Memory B cell (primary cell): Measurements from ENCODE around the gene AMHR2.
"Not testable (repeated sequence)": the region's sequence is repeated elsewhere in the genome, so short reads cannot be mapped to it uniquely, and the experiment has no call there.

Experiments
- ATAC-seq: fragments of 150-1000 bp; cut with Tn5 transposase; 2 replicates; pipeline ENCODE4 v1.10.0; 2021; ENCODE audit warnings: low read depth, mild to moderate bottlenecking, moderate library complexity
- DNase-seq, 2 donors: peaks; one replicate each; pipeline ENCODE4 v3.0.0; 2022; ENCODE audit warnings: low spot score in 2 of 2
- H3K27ac Mint-ChIP-seq: one replicate; pipeline ENCODE4 v1.8.0; 2022; ENCODE audit warnings: mild to moderate bottlenecking, moderate library complexity, mixed read lengths
- H3K27me3 Mint-ChIP-seq: one replicate; pipeline ENCODE4 v1.8.0; 2022; ENCODE audit warnings: mixed read lengths
- H3K36me3 Mint-ChIP-seq: one replicate; pipeline ENCODE4 v1.8.0; 2022; ENCODE audit warnings: mild to moderate bottlenecking, mixed read lengths
- H3K4me1 Mint-ChIP-seq: one replicate; pipeline ENCODE4 v1.8.0; 2022; ENCODE audit warnings: mixed read lengths
- H3K4me3 Mint-ChIP-seq: one replicate; pipeline ENCODE4 v1.8.0; 2022; ENCODE audit warnings: mild to moderate bottlenecking, moderate library complexity, mixed read lengths
- H3K9me3 Mint-ChIP-seq: one replicate; pipeline ENCODE4 v1.8.0; 2022; ENCODE audit warnings: mixed read lengths

The AMHR2 gene

GRCh38 chr12:53424626-53425514 lies 1.2 kb downstream of the AMHR2 start:
- H3K36me3 Mint-ChIP-seq: no peaks in the 10 kb centered on the region
- H3K27me3 Mint-ChIP-seq: no peaks in the 10 kb centered on the region
- H3K4me1 Mint-ChIP-seq: peaks cover 2% of the 10 kb centered on the region
- H3K27ac Mint-ChIP-seq: no peak overlapping the region
- ATAC-seq (no peak), DNase-seq (no peak)
- H3K4me3 Mint-ChIP-seq: no peak overlapping the region
- no peaks in the 10 kb centered on the region for H3K9me3 Mint-ChIP-seq

- H3K4me3 Mint-ChIP-seq: no peak overlapping the region
- no peak overlapping the region for H3K27ac Mint-ChIP-seq
- no peaks in the 10 kb centered on the region for H3K9me3 Mint-ChIP-seq
- no peak for ATAC-seq
- H3K36me3 Mint-ChIP-seq: no peaks in the 10 kb centered on the region
- DNase-seq: no peak
- peaks cover 2% of the 10 kb centered on the region for H3K4me1 Mint-ChIP-seq
- no peaks in the 10 kb centered on the region for H3K27me3 Mint-ChIP-seq
These were observed 2.0 kb downstream of the AMHR2 start for GRCh38 chr12:53425515-53426150.

- no peak for DNase-seq
These were observed 4.4 kb downstream of the AMHR2 start for GRCh38 chr12:53427905-53428594.

GRCh38 chr12:53428741-53429140 lies 5.1 kb downstream of the AMHR2 start:
- no peak overlapping the region for H3K27ac Mint-ChIP-seq

More at GRCh38 chr12:53427905-53428594, 4.4 kb downstream of the AMHR2 start:
- Mint-ChIP-seq H3K9me3 (no peaks in the 10 kb centered on the region), H3K4me1 (no peaks in the 10 kb centered on the region), H3K27me3 (no peaks in the 10 kb centered on the region), H3K36me3 (no peaks in the 10 kb centered on the region), H3K4me3 (no peak overlapping the region), H3K27ac (no peak overlapping the region)
- ATAC-seq: no peak

GRCh38 chr12:53430116-53430515 lies 6.5 kb downstream of the AMHR2 start:
- H3K36me3 Mint-ChIP-seq: no peaks in the 10 kb centered on the region

More at GRCh38 chr12:53428741-53429140, 5.1 kb downstream of the AMHR2 start:
- ATAC-seq: no peak
- no peaks in the 10 kb centered on the region for H3K9me3 Mint-ChIP-seq
- no peak overlapping the region for H3K4me3 Mint-ChIP-seq
- DNase-seq: no peak
- no peaks in the 10 kb centered on the region for H3K36me3 Mint-ChIP-seq
- no peaks in the 10 kb centered on the region for H3K4me1 Mint-ChIP-seq
- no peaks in the 10 kb centered on the region for H3K27me3 Mint-ChIP-seq

GRCh38 chr12:53431187-53431586 lies 7.5 kb downstream of the AMHR2 start:
- ATAC-seq: no peak
- Mint-ChIP-seq H3K27ac (no peak overlapping the region), H3K27me3 (no peaks in the 10 kb centered on the region), H3K4me3 (no peak overlapping the region), H3K36me3 (no peaks in the 10 kb centered on the region), H3K4me1 (no peaks in the 10 kb centered on the region), H3K9me3 (no peaks in the 10 kb centered on the region)
- DNase-seq: no peak

More at GRCh38 chr12:53430116-53430515, 6.5 kb downstream of the AMHR2 start:
- H3K9me3 Mint-ChIP-seq: no peaks in the 10 kb centered on the region
- DNase-seq (no peak), ATAC-seq (no peak)
- H3K27ac Mint-ChIP-seq: no peak overlapping the region
- no peaks in the 10 kb centered on the region for H3K27me3 Mint-ChIP-seq
- H3K4me3 Mint-ChIP-seq: no peak overlapping the region
- no peaks in the 10 kb centered on the region for H3K4me1 Mint-ChIP-seq

GRCh38 chr12:53435326-53435725 lies 11.7 kb downstream of the AMHR2 start:
- H3K9me3 Mint-ChIP-seq, ATAC-seq, H3K27me3 Mint-ChIP-seq, H3K27ac Mint-ChIP-seq, H3K36me3 Mint-ChIP-seq, DNase-seq, H3K4me1 Mint-ChIP-seq, H3K4me3 Mint-ChIP-seq: not testable (repeated sequence)

GRCh38 chr12:53439582-53439981 lies 15.9 kb downstream of the AMHR2 start:
- H3K9me3 Mint-ChIP-seq, DNase-seq, H3K4me3 Mint-ChIP-seq, ATAC-seq, H3K27ac Mint-ChIP-seq, H3K27me3 Mint-ChIP-seq: not testable (repeated sequence)
- Mint-ChIP-seq H3K4me1 (peaks cover 14% of the 10 kb centered on the region), H3K36me3 (peaks cover 10% of the 10 kb centered on the region)

GRCh38 chr12:53441040-53441833 lies 17.6 kb downstream of the AMHR2 start, which contains the start of gene PRR13:
TSS of gene PRR13 (plus strand) at chr12:53441734. CDS start at chr12:53442715, 981 bp downstream.
- Mint-ChIP-seq H3K36me3 (peaks cover 14% of the 10 kb centered on the region), H3K4me1 (peaks cover 18% of the 10 kb centered on the region), H3K4me3 (peak within 1 kb of the TSS; percentile 99), H3K27me3 (no peaks in the 10 kb centered on the region), H3K27ac (peak within 1 kb of the TSS; percentile 93), H3K9me3 (no peaks in the 10 kb centered on the region)
- ATAC-seq (peak; percentile 96), DNase-seq (peak; percentile 83 to 94)

- H3K36me3 Mint-ChIP-seq: peaks cover 27% of the 10 kb centered on the region
- no peaks in the 10 kb centered on the region for H3K27me3 Mint-ChIP-seq
- DNase-seq (no peak), ATAC-seq (no peak)
- peaks cover 20% of the 10 kb centered on the region for H3K4me1 Mint-ChIP-seq
- H3K9me3 Mint-ChIP-seq: no peaks in the 10 kb centered on the region
- peak overlapping the region; percentile 93 for H3K27ac Mint-ChIP-seq
- H3K4me3 Mint-ChIP-seq: peak overlapping the region; percentile 99
These were observed 20.3 kb downstream of the AMHR2 start for GRCh38 chr12:53443955-53444354.

GRCh38 chr12:53444593-53445325 lies 21.1 kb downstream of the AMHR2 start:
- peaks cover 27% of the 10 kb centered on the region for H3K36me3 Mint-ChIP-seq
- not testable (repeated sequence) for H3K4me3 Mint-ChIP-seq, ATAC-seq, H3K9me3 Mint-ChIP-seq, DNase-seq, H3K27me3 Mint-ChIP-seq
- peaks cover 20% of the 10 kb centered on the region for H3K4me1 Mint-ChIP-seq
- peak overlapping the region; percentile 93 for H3K27ac Mint-ChIP-seq

- H3K4me1 Mint-ChIP-seq: peaks cover 24% of the 10 kb centered on the region
- no peaks in the 10 kb centered on the region for H3K9me3 Mint-ChIP-seq
- no peak overlapping the region for H3K27ac Mint-ChIP-seq
- H3K36me3 Mint-ChIP-seq: peaks cover 25% of the 10 kb centered on the region
- H3K27me3 Mint-ChIP-seq: no peaks in the 10 kb centered on the region
- H3K4me3 Mint-ChIP-seq: no peak overlapping the region
- DNase-seq (no peak), ATAC-seq (no peak)
These were observed 27.3 kb downstream of the AMHR2 start for GRCh38 chr12:53450936-53451335.

GRCh38 chr12:53451661-53452158 lies 28.1 kb downstream of the AMHR2 start, which contains the start of gene PCBP2:
TSS of gene PCBP2 (plus strand) at chr12:53452102. CDS start at chr12:53454801, 2,699 bp downstream.
- peak; percentile 91 to 96 for DNase-seq
- Mint-ChIP-seq H3K27me3 (no peaks in the 10 kb centered on the region), H3K4me3 (peak within 1 kb of the TSS; percentile 92), H3K36me3 (peaks cover 19% of the 10 kb centered on the region), H3K27ac (peak within 1 kb of the TSS; percentile 94), H3K9me3 (no peaks in the 10 kb centered on the region), H3K4me1 (peaks cover 22% of the 10 kb centered on the region)
- ATAC-seq: peak; percentile 91
